ENCODE results near the gene ISCU. TPM values are rescaled to one million over a fixed set of nuclear protein-coding genes. Genes with fewer than 3 reads are reported as not detected.

The ISCU gene
- polyA plus RNA-seq (ENCODE audit: insufficient read length in 4 of 4), result 100 to 1,000 TPM in 3 of 4 donors, 10 to 100 TPM in 1; 90.7 to 125 (median 110) TPM

GRCh38 chr12:108562348-108563135, at the start of gene ISCU:
Gene ISCU, plus strand, starts transcription at chr12:108562596. Its CDS starts 27 bp downstream, at chr12:108562623.
- DNase-seq (ENCODE audit: low read depth in 4 of 4, low spot score in 3 of 4), result peak; percentile 95 to 98 (median 96)

GRCh38 chr12:108514468-108514972, 47.9 kb upstream of the ISCU start:
- DNase-seq (ENCODE audit: low read depth in 4 of 4, low spot score in 3 of 4), result no peak

- peak; percentile 93 to 98 (median 96) for DNase-seq (ENCODE audit: low read depth in 4 of 4, low spot score in 3 of 4)
Measured at GRCh38 chr12:108514973-108515814, 47.2 kb upstream of the ISCU start, which contains the start of gene FICD. Gene FICD, plus strand, starts transcription at chr12:108515277. Its CDS starts 1,696 bp downstream, at chr12:108516973.

GRCh38 chr12:108515916-108516315, 46.5 kb upstream of the ISCU start:
- DNase-seq (ENCODE audit: low read depth in 4 of 4, low spot score in 3 of 4), result no peak

- DNase-seq (ENCODE audit: low read depth in 4 of 4, low spot score in 3 of 4), result no peak
Measured at GRCh38 chr12:108516511-108517275, 45.7 kb upstream of the ISCU start.

- no peak for DNase-seq (ENCODE audit: low read depth in 4 of 4, low spot score in 3 of 4)
Measured at GRCh38 chr12:108517288-108518100, 44.9 kb upstream of the ISCU start.

- no peak for DNase-seq (ENCODE audit: low read depth in 4 of 4, low spot score in 3 of 4)
Measured at GRCh38 chr12:108518101-108518715, 44.2 kb upstream of the ISCU start.

- DNase-seq (ENCODE audit: low read depth in 4 of 4, low spot score in 3 of 4), result no peak
Measured at GRCh38 chr12:108518716-108519496, 43.5 kb upstream of the ISCU start.

GRCh38 chr12:108519558-108519957, 42.8 kb upstream of the ISCU start:
- DNase-seq (ENCODE audit: low read depth in 4 of 4, low spot score in 3 of 4), result no peak

GRCh38 chr12:108523365-108523764, 39.0 kb upstream of the ISCU start:
- DNase-seq (ENCODE audit: low read depth in 4 of 4, low spot score in 3 of 4), result no peak

GRCh38 chr12:108525681-108526080, 36.7 kb upstream of the ISCU start:
- DNase-seq (ENCODE audit: low read depth in 4 of 4, low spot score in 3 of 4), result no peak

- no peak for DNase-seq (ENCODE audit: low read depth in 4 of 4, low spot score in 3 of 4)
Measured at GRCh38 chr12:108526482-108527165, 35.8 kb upstream of the ISCU start.

GRCh38 chr12:108527166-108527496, 35.3 kb upstream of the ISCU start:
- no peak for DNase-seq (ENCODE audit: low read depth in 4 of 4, low spot score in 3 of 4)

- no peak for DNase-seq (ENCODE audit: low read depth in 4 of 4, low spot score in 3 of 4)
Measured at GRCh38 chr12:108530161-108530560, 32.2 kb upstream of the ISCU start.

GRCh38 chr12:108531929-108532848, 30.2 kb upstream of the ISCU start:
- no peak for DNase-seq (ENCODE audit: low read depth in 4 of 4, low spot score in 3 of 4)

GRCh38 chr12:108538146-108538545, 24.2 kb upstream of the ISCU start:
- DNase-seq (ENCODE audit: low read depth in 4 of 4, low spot score in 3 of 4), result no peak

GRCh38 chr12:108538616-108539195, 23.7 kb upstream of the ISCU start:
- DNase-seq (ENCODE audit: low read depth in 4 of 4, low spot score in 3 of 4), result no peak

Measured in left renal pelvis (tissue), 4 donors.